HG03575 (cell line): ENCODE measurements around the gene PIGBOS1.

Experiments used
- ATAC-seq: cut with Tn5 transposase; IDR thresholded peaks from one replicate; pipeline ENCODE4 v1.9.1; 2021; ENCODE audit not compliant: unreplicated experiment, insufficient number of reproducible peaks, low FRiP score; ENCODE audit errors: extremely low read depth

Gene PIGBOS1

DNA sequence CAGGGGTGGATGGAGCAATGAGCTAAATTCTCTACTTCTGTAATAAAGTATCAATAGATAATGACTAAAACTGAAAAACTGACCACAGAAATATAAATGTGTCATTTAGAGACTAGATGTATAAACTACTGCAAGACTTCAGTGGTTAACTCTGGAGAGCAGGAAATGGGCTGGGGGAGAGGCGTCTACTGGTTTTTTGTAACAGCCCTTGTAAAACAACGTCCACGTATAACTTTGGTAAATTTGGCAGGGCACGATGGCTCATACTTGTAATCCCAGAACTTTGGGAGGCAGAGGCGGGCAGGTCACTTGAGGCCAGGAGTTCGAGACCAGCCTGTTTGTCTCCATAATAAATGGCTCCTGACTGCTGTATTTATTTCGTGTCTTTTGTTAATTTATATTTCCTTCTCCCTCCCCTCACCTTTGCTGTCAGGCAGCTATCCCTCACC lies 41.8 kb downstream of the PIGBOS1 start:
- ATAC-seq: peak; percentile 48

DNA sequence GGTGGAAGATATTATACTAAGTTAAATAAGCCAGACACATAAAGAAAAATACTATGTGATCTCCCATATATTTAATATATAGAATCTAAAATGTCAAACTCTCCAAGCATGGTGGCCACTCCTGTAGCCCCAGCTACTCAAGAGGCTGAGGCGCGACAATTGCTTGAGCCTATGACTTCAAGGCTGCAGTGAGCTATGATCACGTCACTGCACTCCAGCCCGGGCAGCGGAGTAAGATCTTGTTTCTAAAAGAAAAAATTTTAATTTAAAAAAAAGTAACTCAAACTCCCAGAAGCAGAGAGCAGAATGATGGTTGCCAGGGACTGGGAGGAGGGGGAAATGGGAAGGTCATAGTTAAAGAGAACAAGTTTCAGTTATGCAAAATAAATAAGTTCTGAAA lies 42.6 kb downstream of the PIGBOS1 start:
- no peak for ATAC-seq

DNA sequence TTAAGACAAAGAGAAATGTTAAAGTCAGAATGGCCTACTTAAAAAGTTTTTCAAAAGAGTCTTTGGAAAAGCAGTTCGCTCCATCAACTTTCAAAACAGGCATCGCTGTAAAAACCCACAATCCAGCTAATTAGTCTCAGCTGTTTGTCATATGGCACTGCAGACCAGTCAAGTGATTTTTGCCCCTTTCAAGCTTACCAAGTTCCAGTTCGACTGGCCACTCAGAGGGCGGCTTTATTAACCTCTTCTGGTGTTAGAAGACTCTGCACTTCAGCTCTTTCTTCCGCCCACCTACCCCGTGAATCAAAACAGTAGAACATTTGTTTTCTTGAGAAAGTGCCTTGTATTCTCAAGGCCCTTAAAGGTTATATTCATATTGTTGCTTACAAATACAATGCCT lies 48.6 kb downstream of the PIGBOS1 start:
- ATAC-seq: no peak

DNA sequence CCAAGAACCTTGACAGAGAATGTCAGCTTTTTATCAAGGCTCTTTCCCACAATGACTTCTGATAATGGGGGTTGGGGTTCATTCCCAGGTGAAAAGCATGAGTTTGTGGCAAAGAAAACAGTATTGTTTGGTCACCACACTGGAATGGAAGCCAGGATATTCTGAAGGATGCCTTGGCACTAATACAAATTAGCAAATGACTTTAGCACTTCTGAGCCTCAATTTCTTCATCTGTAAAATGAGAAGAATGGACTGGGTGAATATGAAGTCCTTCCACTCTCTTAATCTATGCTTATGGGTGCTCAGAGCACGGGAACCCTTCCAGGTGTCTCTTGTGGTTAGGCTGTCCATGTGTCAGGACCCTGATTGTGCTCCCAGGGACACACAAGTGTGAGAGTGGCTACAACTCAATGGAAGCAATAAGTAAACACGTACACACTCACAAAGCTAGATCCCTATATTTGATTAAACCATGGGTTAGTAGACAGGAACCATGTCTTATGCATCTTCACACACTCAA lies 50.7 kb downstream of the PIGBOS1 start:
- ATAC-seq: no peak

DNA sequence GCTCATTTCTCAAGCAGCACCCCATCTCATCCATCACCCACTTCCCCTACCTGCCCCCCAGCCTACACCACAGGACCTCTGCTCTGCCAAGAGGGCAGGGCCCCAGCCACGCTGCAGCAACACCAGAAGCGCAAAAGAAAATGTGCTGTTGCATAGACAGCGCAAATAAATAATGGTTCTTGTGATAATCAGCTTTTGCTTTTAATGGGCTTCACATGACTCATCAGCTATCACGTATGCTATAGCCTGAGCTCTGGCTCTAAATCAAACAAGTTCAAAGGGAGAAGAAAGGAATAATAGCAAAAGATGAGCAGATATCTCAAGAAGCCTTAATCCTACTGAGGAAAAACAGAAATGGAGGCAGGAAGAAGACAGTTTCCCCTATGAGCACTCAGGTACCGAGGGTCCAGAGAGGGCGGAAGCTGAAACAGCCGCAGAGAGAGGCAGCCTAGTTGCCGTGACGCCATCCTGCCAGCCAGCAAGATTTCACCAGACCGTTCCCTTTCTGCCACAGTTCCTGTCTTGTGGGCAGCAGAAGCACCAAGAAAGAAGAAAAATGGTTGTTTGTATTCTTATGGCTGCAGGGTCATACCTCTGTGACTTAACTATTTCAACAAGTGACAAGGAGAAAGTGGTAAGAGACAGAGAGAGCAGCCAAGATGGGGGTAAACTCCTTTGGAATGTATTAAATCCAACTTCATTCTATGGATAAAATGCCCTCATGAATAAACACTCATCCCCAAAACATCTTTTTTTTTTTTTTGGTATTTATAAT lies 51.3 kb downstream of the PIGBOS1 start:
- ATAC-seq: peak; percentile 79
